ENCODE results near the gene ATF4. TPM values are rescaled to one million over a fixed set of nuclear protein-coding genes. Genes with fewer than 3 reads are reported as not detected.

Gene ATF4
- total and polyA plus RNA-seq, 4 donors, result 179 to 882 (median 410) TPM

DNA sequence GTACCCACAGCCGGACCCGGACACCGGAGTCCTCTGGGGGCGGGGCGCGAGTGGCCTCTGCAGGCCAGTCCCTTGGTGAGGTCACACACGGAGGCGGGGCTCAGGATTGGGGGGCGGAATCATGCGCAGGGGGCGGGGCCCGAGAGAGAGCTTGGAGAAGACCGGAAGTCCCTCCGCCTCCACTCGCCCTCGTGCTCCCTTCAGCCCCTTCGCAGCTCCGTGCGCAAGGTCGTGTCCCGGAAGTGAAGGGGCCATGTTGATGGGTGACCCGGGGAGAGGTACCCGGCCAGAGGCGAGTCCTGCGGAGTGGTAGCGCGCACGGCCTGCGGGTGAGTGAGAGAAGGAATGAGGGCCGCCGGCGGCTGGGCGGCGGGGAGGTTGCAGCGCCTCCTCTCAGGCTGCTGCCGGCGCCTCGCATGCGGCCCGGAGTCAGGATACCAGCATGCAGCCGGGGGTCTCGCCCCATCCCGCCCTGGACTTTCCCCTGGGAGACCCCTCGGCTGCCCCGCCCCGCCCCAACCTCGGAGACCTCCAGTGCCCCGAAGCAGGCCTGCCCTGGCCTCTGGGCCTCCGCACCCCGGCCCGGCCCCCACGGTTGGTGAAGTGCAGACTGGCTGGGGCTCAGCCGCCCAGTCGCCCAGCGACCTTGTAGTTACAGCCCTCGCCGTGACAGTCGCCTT lies 18.1 kb upstream of the ATF4 start, which contains the start of gene MIEF1:
TSS of gene MIEF1 (plus strand) at position 182 of the 680 bp plus-strand sequence. CDS start 9,005 bp downstream, outside the sequence.
- Histone ChIP-seq H3K27ac (ENCODE audit: low read depth in 1 of 2, low read length in 1 of 2) (peak within 1 kb of the TSS; percentile 79 to 84), H3K27me3 (ENCODE audit: control insufficient read depth in 3 of 3, insufficient read depth in 3 of 3, low read length in 2 of 3) (no peaks in the 10 kb centered on the region), H3K36me3 (ENCODE audit: control insufficient read depth in 4 of 4, insufficient read depth in 4 of 4, low read length in 4 of 4) (peaks cover 10 to 26% (median 19%) of the 10 kb centered on the region in 4 donors), H3K9me3 (ENCODE audit: control insufficient read depth in 4 of 4, insufficient read depth in 3 of 4, low read length in 3 of 4) (no peaks in the 10 kb centered on the region), H3K9ac (ENCODE audit: insufficient read depth in 1 of 2, low read length in 2 of 2) (peak within 1 kb of the TSS; percentile 43 to 87), H3K4me1 (ENCODE audit: control insufficient read depth in 5 of 5, insufficient read depth in 5 of 5, low read length in 5 of 5) (peaks cover 2 to 27% (median 18%) of the 10 kb centered on the region in 5 donors), H3K4me3 (peak within 1 kb of the TSS; percentile 89)
- DNase-seq (peak; percentile 97 to 98 (median 98)), ATAC-seq (ENCODE audit: insufficient read depth, low FRiP score) (peak; percentile 98)
- 0 to 1% methylated on average over 38 to 58 of the region's 58 CpGs for WGBS, 2 donors
- TF ChIP-seq, protein P1, sequence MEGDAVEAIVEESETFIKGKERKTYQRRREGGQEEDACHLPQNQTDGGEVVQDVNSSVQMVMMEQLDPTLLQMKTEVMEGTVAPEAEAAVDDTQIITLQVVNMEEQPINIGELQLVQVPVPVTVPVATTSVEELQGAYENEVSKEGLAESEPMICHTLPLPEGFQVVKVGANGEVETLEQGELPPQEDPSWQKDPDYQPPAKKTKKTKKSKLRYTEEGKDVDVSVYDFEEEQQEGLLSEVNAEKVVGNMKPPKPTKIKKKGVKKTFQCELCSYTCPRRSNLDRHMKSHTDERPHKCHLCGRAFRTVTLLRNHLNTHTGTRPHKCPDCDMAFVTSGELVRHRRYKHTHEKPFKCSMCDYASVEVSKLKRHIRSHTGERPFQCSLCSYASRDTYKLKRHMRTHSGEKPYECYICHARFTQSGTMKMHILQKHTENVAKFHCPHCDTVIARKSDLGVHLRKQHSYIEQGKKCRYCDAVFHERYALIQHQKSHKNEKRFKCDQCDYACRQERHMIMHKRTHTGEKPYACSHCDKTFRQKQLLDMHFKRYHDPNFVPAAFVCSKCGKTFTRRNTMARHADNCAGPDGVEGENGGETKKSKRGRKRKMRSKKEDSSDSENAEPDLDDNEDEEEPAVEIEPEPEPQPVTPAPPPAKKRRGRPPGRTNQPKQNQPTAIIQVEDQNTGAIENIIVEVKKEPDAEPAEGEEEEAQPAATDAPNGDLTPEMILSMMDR (IDR thresholded peaks at IDR 0.05; ENCODE audit: control extremely low read depth, extremely low read depth), result no peak

DNA sequence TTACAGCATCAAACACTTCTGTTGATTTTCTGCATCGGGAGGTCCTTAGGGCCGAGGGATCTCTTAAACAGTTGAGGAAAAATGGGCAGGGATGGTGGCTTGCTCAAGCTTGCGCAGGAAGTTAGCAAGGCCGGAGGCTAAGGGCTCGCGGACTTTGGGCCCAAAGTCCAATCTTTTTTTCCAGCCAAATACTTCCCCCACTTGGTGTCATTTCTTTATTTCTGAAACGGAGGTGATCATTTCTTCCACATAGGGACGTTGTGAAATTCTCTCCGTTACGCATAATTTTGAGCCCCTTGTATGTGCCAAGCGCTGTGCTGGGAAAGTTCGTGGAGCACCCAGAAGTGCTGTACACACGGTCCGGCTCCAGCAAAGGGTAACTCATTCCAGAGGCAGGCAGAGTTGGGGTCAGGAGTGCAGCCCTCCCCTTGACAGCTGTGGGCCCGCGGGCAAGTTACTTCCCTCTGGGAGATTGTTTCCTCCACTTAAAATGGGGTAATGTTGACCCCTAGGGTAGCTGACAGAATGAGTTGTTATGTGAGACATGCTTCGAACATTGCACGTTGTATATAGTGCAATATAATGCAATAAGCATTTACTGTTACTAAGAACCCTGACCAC lies 17.5 kb upstream of the ATF4 start:
- TF ChIP-seq, protein P1 (IDR thresholded peaks at IDR 0.05; ENCODE audit: control extremely low read depth, extremely low read depth), result no peak
- H3K4me3 ChIP-seq, result peak overlapping the region; percentile 89
- H3K9me3 ChIP-seq (ENCODE audit: control insufficient read depth in 4 of 4, insufficient read depth in 3 of 4, low read length in 3 of 4), result no peaks in the 10 kb centered on the region
- H3K4me1 ChIP-seq (ENCODE audit: control insufficient read depth in 5 of 5, insufficient read depth in 5 of 5, low read length in 5 of 5), result peaks cover 2 to 27% (median 18%) of the 10 kb centered on the region in 5 donors
- H3K9ac ChIP-seq (ENCODE audit: insufficient read depth in 1 of 2, low read length in 2 of 2), result peak overlapping the region; percentile 43 to 66
- peaks cover 10 to 29% (median 19%) of the 10 kb centered on the region in 4 donors for H3K36me3 ChIP-seq (ENCODE audit: control insufficient read depth in 4 of 4, insufficient read depth in 4 of 4, low read length in 4 of 4)
- peak overlapping the region; percentile 58 to 78 for H3K27ac ChIP-seq (ENCODE audit: low read depth in 1 of 2, low read length in 1 of 2)
- WGBS, 2 donors, result 5 to 7% methylated on average over 18 of the region's 18 CpGs
- no peaks in the 10 kb centered on the region for H3K27me3 ChIP-seq (ENCODE audit: control insufficient read depth in 3 of 3, insufficient read depth in 3 of 3, low read length in 2 of 3)
- no peak for ATAC-seq (ENCODE audit: insufficient read depth, low FRiP score)
- no peak for DNase-seq

DNA sequence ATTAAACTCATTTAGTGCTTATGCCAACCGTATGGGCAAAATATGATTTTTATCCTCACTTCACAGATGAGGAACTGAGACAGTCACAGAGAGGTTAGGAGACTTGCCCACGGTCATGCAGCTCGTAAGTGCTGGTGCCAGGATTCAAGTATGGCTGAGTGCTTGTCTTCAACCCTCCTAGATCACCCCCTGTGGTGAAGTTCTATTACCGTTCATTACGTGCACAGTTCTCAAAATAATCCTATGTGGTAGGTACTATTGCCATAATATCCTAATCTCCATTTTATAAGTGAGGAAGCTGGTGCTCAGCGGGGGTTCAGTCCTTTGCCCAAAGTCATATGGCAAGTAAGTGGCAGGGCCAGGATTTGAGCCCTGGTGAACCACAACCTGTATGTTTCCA lies 16.7 kb upstream of the ATF4 start:
- no peak overlapping the region for H3K4me3 ChIP-seq
- 58 to 62% methylated on average over 6 of the region's 6 CpGs for WGBS, 2 donors
- H3K27me3 ChIP-seq (ENCODE audit: control insufficient read depth in 3 of 3, insufficient read depth in 3 of 3, low read length in 2 of 3), result no peaks in the 10 kb centered on the region
- DNase-seq (no peak), ATAC-seq (ENCODE audit: insufficient read depth, low FRiP score) (no peak)
- peaks cover 10 to 30% (median 22%) of the 10 kb centered on the region in 4 donors for H3K36me3 ChIP-seq (ENCODE audit: control insufficient read depth in 4 of 4, insufficient read depth in 4 of 4, low read length in 4 of 4)
- TF ChIP-seq, protein P1 (IDR thresholded peaks at IDR 0.05; ENCODE audit: control extremely low read depth, extremely low read depth), result no peak
- H3K4me1 ChIP-seq (ENCODE audit: control insufficient read depth in 5 of 5, insufficient read depth in 5 of 5, low read length in 5 of 5), result peaks cover 2 to 27% (median 18%) of the 10 kb centered on the region in 5 donors
- H3K9ac ChIP-seq (ENCODE audit: insufficient read depth in 1 of 2, low read length in 2 of 2), result peak overlapping the region in 1 of 2 donors; percentile 66
- no peak overlapping the region for H3K27ac ChIP-seq (ENCODE audit: low read depth in 1 of 2, low read length in 1 of 2)
- H3K9me3 ChIP-seq (ENCODE audit: control insufficient read depth in 4 of 4, insufficient read depth in 3 of 4, low read length in 3 of 4), result no peaks in the 10 kb centered on the region

Data from lung (tissue), 12 donors.